ENCODE data around the gene SYNE3.

Gene SYNE3

DNA sequence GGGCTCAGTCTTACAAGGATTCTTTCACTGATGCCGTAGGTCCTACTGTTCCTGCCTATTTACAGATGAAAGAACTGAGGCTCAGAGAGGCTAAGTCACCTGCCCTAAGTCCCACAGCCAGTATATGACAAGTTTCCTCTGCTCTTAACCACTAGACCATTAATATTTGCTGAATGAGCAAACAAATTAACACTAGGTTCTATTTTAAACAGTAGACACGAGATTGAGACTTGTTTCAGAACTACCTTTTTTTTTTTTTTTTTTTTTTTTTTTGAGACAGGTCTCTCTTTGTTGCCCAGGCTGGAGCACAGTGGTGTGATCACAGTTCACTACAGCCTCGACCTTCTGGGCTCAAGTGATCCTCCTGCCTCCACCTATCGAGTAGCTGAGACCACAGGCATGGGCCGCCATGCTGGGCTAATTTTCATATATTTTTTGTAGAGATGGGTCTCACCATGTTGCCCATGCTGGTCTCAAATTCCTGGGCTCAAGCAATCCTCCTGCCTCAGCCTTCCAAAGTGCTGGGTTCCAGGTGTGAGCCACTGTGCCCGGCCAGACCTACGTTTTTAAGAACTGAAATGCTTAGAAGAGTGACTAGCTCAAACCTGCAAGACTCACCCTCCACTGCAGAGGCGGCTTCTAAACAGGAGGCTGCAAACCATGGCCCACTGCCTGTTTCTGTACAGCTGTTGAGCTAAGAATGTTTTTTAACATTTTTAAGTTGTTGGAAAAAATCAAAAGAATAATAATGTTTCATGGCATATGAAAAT lies 12.9 kb downstream of the SYNE3 start:
- no peak for DNase-seq

GRCh38 chr14:95502381-95502950 lies 14.0 kb downstream of the SYNE3 start:
- no peak for DNase-seq

GRCh38 chr14:95500772-95501401 lies 15.6 kb downstream of the SYNE3 start:
- no peak for DNase-seq

GRCh38 chr14:95500201-95500681 lies 16.2 kb downstream of the SYNE3 start:
- no peak for DNase-seq

- no peak for DNase-seq
Measured at GRCh38 chr14:95499354-95499750, 17.1 kb downstream of the SYNE3 start.

GRCh38 chr14:95498622-95499353 lies 17.7 kb downstream of the SYNE3 start:
- DNase-seq, result no peak

DNA sequence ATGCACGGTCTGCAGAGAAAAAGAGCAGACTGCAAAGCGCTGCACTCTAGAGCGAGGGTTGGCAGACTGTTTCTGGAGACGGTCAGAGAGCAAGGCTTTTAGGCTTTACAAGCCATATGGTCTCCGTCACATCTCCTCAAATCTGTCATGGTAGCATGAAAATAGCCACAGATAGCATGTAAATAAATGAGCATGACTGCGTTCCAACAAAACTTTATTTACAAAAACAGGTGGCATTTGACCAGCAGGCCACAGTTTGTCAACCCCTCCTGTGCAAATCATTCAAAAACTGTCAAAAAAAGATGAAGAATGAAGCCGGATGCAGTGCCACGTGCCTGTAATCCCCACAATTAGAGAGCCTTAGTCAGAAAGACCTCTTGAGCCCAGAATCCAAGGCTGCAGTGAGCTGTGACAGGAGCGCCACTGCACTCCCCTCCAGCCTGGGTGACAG lies 18.9 kb downstream of the SYNE3 start:
- DNase-seq, result no peak

GRCh38 chr14:95496690-95497259 lies 19.7 kb downstream of the SYNE3 start:
- no peak for DNase-seq

DNA sequence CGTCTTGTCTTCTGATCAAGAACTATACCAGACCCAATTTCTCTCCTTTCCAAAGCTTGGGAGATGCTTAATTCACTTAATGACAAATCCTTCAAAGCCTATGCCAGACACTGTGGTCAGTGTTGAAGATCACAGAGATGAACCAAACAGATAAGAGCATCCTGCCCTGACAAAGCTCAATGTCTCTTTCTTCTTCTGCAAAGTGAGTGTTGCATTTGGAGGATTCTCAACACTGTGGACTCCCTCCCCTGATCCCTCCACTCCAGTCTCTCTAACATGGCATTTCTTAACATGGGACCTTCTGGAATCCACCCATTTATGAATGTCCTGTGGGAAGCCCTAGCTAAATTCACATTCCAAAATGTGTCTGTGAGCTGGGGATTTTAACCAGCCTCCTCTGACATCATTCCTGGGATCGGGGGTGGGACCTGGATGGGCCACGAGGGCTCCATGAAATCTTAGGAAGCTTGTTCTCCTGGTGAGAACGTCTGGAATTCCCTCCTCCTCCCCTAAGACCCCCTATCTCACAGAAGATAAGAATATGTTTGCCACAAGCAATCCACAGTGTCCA lies 20.3 kb downstream of the SYNE3 start:
- DNase-seq, result no peak

DNA sequence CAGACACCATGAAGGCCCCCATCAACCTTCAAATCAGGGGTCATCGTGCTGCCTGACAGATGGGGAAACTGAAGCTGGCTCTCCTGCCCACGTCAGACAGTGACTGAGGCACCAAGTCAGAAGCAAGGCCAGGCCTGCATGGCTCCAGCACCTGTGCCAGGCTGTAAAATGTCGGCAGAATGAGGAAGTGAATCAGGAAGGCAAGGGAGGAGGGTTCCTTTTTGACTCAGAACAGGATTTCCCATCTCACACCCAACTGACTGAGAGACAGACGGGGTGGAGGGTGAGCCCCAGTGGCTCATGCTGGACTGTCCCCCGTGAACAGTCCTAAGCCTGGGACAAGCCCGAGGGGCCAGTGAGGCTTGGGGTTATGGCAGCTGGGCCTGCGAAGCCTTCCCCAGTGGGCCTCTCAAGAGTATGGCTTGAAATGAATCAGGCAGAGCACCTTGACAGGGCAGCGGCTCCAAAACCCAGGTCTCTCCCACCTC lies 20.9 kb downstream of the SYNE3 start:
- DNase-seq, result no peak

GRCh38 chr14:95495076-95495475 lies 21.4 kb downstream of the SYNE3 start:
- no peak for DNase-seq

- DNase-seq, result no peak
Measured at GRCh38 chr14:95494456-95494855, 22.0 kb downstream of the SYNE3 start.

DNA sequence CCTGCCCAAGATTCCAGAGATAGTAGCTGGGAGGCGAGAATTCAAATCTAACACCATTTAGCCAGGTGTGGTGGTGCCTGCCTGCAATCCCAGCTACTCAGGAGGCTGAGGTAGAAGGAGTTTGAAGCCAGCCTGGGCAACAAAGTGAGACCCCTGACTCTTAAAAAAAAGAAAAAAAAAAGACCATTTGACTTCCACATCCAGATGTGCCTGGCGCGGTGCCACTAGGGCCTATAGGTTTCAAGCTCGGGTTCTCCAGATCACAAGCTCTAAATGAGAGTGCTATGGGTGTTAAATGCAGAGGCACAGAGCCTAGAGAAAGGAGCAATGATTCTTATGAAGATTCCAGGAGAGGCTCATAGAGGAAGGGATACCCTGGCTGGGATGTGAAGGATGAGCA lies 22.5 kb downstream of the SYNE3 start:
- no peak for DNase-seq

DNA sequence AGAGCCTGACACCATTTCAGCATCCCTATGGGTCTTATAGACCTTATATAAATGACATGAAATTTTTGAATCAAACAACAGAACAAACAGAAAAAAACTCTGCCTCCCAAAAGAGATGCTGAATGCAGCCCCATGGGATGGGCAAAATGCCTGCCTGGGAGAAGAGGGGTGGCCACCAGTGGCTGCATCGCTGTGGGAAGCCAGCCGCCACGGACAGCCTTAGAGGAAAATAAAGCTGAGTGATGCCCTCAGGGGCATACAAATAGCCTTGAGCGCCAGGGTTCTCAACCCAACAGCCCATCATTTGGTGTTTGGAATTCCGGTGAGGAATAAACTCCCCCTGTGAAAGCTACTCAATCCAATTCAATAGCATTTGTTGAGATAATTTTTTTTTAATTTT lies 22.9 kb downstream of the SYNE3 start:
- DNase-seq, result no peak

DNA sequence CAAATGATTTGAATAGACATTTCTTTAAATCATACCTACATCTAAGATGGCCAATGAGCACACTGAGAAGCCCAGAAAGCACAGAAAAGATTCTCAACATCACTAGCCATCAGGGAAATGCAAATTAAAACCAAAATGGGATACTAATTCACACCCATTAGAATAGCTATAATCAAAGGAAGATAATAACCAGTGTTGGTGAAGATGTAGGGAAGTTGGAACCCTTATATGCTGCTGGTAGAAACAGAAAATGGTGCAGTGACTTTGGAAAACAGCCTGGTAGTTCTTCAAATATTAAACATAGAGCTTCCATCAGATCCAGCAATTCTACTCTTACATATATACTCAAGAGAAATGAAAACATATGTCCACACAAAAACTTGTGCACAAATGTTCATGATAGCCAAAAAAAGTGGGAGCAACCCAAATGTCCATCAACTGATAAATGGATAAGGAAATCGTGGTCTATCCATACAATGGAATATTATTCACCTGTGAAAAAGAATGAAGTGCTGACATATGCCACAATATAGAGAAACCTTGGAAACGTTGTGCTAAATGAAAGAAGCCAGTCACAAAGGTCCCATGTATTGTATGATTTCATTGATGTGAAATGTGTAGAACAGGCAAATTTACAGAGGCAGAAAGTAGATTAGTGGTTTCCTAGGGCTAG lies 24.4 kb downstream of the SYNE3 start:
- DNase-seq, result no peak

DNA sequence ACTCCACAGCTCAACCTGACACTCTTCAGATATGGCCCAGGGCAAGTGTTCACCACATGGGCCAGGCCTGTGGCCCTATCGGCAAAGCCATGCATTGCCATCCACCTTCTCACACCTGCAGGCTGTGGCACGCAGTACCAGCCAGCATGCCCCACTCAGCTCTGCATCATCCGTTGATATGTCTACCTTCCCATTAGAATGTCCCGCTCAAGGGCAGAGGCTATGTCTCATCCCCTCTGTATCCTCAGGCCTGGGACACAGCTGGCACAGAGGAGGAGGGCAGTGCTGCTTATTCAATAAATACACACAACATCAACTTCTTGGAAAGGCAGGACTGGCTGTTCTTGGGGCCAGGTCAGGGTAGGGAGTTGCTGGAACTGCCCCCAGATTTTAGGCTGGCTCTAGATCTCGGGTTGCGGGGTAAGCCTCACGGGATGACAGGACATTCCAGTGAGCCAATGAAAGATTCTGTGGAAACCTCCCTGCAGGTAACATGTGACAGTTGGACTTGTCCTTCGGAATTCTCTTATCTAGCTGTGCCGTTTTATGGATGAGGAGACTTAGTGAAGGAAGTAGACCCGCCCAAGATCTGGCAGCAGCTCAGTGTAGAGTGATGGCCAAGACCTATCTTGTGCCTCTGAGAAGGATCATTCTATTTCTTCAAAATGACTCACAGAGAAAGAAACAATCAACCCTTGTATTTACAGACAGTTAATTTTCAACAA lies 25.6 kb downstream of the SYNE3 start:
- no peak for DNase-seq

GRCh38 chr14:95490138-95490509 lies 26.3 kb downstream of the SYNE3 start:
- DNase-seq, result no peak

DNA sequence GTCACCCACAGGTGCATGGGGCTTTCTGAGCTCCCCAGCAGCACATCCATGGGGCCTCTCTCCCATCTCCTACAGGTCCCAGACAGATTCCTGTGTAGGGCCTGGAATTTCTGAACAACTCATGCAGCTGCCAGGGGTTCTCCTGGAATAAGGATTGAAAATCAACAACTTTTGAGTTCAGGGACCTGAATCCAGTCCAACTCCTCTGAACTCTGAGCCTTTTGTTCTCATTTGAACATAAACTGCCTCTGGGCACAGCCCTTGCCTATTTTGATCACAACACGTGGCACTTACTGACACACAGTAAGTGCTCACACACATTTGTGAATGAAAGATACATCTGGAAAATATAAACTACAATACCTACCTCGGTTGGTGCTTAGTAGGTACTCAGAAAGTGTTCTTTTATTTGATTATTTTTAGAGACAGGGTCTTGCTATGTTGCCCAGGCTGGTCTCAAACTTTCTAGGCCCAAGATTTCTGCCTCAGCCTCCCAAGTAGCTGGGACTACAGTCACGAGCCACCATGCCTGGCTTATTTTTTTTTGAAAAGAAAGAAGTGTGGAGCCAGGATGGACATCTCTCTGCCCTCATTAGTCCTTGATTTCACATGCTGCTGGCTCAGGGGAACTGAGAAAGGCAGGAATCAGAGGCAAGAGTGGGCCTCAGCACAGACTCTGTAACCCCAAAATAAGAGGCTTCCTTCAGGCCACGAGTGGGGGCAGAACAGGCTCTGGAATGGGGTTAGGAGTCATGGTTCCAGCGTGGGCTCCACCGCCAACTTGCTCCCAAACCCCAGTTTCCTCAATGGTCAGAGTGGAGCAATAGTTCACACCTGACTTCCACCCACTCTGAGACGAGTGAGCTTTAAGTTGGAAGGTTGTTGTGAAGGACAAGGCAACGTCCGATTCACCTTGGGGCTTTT lies 27.0 kb downstream of the SYNE3 start:
- no peak for DNase-seq

DNA sequence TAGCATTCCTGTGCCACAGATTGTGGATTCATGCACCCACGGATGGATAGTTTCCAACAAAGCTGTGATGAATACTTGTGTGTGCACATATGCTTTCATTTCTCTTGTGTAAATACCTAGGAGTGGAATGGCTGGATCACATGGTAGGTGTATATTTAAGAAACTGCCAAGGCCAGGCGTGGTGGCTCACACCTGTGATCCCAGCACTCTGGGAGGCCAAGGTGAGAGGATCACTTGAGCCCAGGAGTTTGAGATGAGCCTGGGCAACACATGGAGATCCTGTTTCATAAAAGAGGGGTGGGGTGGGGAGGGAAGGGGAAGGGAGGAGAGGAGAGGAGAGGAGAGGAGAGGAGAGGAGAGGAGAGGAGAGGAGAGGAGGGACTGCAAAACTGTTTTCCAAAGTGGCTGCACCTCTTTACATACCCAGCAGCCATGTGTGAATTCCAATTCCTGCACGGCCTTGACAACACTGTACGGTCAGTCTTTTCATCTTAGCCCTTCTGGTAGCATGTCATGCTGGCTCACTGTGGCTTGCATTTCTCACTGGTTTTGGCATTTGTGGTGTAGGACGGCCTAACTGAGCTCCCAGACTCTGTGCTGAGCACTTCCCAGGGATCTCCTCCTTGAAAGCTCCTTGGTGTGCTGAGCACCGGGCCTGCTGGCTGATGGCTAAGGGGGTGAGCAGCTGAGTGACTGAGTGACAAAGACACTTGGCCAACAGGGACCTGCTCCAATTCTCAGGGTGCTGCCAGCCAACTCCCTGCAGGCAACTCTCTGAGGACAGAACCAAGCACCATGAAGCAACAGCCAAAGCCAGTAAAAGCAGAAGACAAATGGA lies 27.9 kb downstream of the SYNE3 start:
- DNase-seq, result no peak

All from stimulated activated naive CD4-positive, alpha-beta T cell treated with Interleukin-2 at 50 U/mL for 16 hours (primary cell).